ENCODE data around the gene NBPF20. TPM values are rescaled to one million over a fixed set of nuclear protein-coding genes. Genes with fewer than 3 reads are reported as not detected.
"Not testable (repeated sequence)": the region's sequence is repeated elsewhere in the genome, so short reads cannot be mapped to it uniquely, and the experiment has no call there.

NBPF20 gene
- total and polyA plus RNA-seq, 7 donors: 0.11 to 1.4 (median 0.68) TPM

GRCh38 chr1:145459591-145459990 is 34.2 kb upstream of the NBPF20 start:
- intact Hi-C loops (cut with DNase I); H3K36me3 ChIP-seq (ENCODE audit: insufficient read depth in 1 of 2, low read depth in 1 of 2); H3K27ac ChIP-seq; H3K4me3 ChIP-seq; H3K4me1 ChIP-seq; DNase-seq; H3K9me3 ChIP-seq: not testable (repeated sequence)
- ATAC-seq: peak in 2 of 4 donors; percentile 30 to 61
- peaks cover 0 to 21% (median 0%) of the 10 kb centered on the region in 3 donors for H3K27me3 ChIP-seq (ENCODE audit: insufficient read depth in 3 of 3, low read length in 2 of 3)
- WGBS, 3 donors: no CpG with 5 or more reads among the region's 27 CpGs

- DNase-seq; H3K27ac ChIP-seq; H3K4me3 ChIP-seq; H3K4me1 ChIP-seq; H3K9me3 ChIP-seq; ATAC-seq; H3K36me3 ChIP-seq (ENCODE audit: insufficient read depth in 1 of 2, low read depth in 1 of 2); intact Hi-C loops (cut with DNase I): not testable (repeated sequence)
- WGBS, 3 donors: 40 to 50% methylated on average over 1 of the region's 1 CpG; no CpG with 5 or more reads in 1 of the 3 donors
- peaks cover 0 to 21% (median 0%) of the 10 kb centered on the region in 3 donors for H3K27me3 ChIP-seq (ENCODE audit: insufficient read depth in 3 of 3, low read length in 2 of 3)
Observed at GRCh38 chr1:145459063-145459462, 33.7 kb upstream of the NBPF20 start.

- H3K27me3 ChIP-seq (ENCODE audit: insufficient read depth in 3 of 3, low read length in 2 of 3); H3K27ac ChIP-seq; H3K9me3 ChIP-seq; H3K4me1 ChIP-seq; ATAC-seq; H3K36me3 ChIP-seq (ENCODE audit: insufficient read depth in 1 of 2, low read depth in 1 of 2); intact Hi-C loops (cut with DNase I); H3K4me3 ChIP-seq; DNase-seq: not testable (repeated sequence)
- 50 to 61% (median 51%) methylated on average over 2 of the region's 3 CpGs for WGBS, 3 donors
Observed at GRCh38 chr1:145454824-145455177, 29.4 kb upstream of the NBPF20 start.

GRCh38 chr1:145453873-145454823 is 28.7 kb upstream of the NBPF20 start:
- ATAC-seq; H3K27ac ChIP-seq; H3K27me3 ChIP-seq (ENCODE audit: insufficient read depth in 3 of 3, low read length in 2 of 3); H3K9me3 ChIP-seq; intact Hi-C loops (cut with DNase I); H3K36me3 ChIP-seq (ENCODE audit: insufficient read depth in 1 of 2, low read depth in 1 of 2); H3K4me3 ChIP-seq; H3K4me1 ChIP-seq; DNase-seq: not testable (repeated sequence)
- 14 to 18% (median 15%) methylated on average over 46 to 58 of the region's 86 CpGs for WGBS, 3 donors

- DNase-seq; H3K27me3 ChIP-seq (ENCODE audit: insufficient read depth in 3 of 3, low read length in 2 of 3); H3K4me1 ChIP-seq; H3K36me3 ChIP-seq (ENCODE audit: insufficient read depth in 1 of 2, low read depth in 1 of 2); intact Hi-C loops (cut with DNase I); ATAC-seq; H3K4me3 ChIP-seq; H3K27ac ChIP-seq; H3K9me3 ChIP-seq: not testable (repeated sequence)
- 33 to 48% (median 44%) methylated on average over 2 to 3 of the region's 8 CpGs for WGBS, 3 donors
Observed at GRCh38 chr1:145452506-145452905, 27.1 kb upstream of the NBPF20 start.

GRCh38 chr1:145451914-145452313 is 26.5 kb upstream of the NBPF20 start:
- ATAC-seq; DNase-seq; H3K27me3 ChIP-seq (ENCODE audit: insufficient read depth in 3 of 3, low read length in 2 of 3); H3K4me1 ChIP-seq; intact Hi-C loops (cut with DNase I); H3K36me3 ChIP-seq (ENCODE audit: insufficient read depth in 1 of 2, low read depth in 1 of 2); H3K9me3 ChIP-seq; H3K27ac ChIP-seq; H3K4me3 ChIP-seq: not testable (repeated sequence)
- 0 to 3% (median 2%) methylated on average over 1 to 6 of the region's 8 CpGs for WGBS, 3 donors

- H3K27me3 ChIP-seq (ENCODE audit: insufficient read depth in 3 of 3, low read length in 2 of 3); intact Hi-C loops (cut with DNase I); H3K4me1 ChIP-seq; H3K27ac ChIP-seq; H3K36me3 ChIP-seq (ENCODE audit: insufficient read depth in 1 of 2, low read depth in 1 of 2); H3K9me3 ChIP-seq; ATAC-seq; DNase-seq; H3K4me3 ChIP-seq: not testable (repeated sequence)
- 20 to 23% (median 21%) methylated on average over 8 to 10 of the region's 11 CpGs for WGBS, 3 donors
Observed at GRCh38 chr1:145445219-145445618, 19.8 kb upstream of the NBPF20 start.

- ATAC-seq; DNase-seq; H3K4me1 ChIP-seq; H3K27me3 ChIP-seq (ENCODE audit: insufficient read depth in 3 of 3, low read length in 2 of 3); H3K4me3 ChIP-seq; H3K9me3 ChIP-seq; H3K27ac ChIP-seq; H3K36me3 ChIP-seq (ENCODE audit: insufficient read depth in 1 of 2, low read depth in 1 of 2); intact Hi-C loops (cut with DNase I): not testable (repeated sequence)
- 74 to 82% (median 78%) methylated on average over 5 of the region's 5 CpGs for WGBS, 3 donors
Observed at GRCh38 chr1:145442340-145442739, 16.9 kb upstream of the NBPF20 start.

GRCh38 chr1:145431363-145432256 is 6.2 kb upstream of the NBPF20 start:
- Histone ChIP-seq H3K27me3 (ENCODE audit: insufficient read depth in 3 of 3, low read length in 2 of 3) (peaks cover 0 to 46% (median 3%) of the 10 kb centered on the region in 3 donors), H3K4me3 (peak overlapping the region; percentile 32)
- 0 to 2% (median 1%) methylated on average over 27 to 61 of the region's 61 CpGs for WGBS, 3 donors

GRCh38 chr1:145430830-145431229 is 5.4 kb upstream of the NBPF20 start:
- H3K27me3 ChIP-seq (ENCODE audit: insufficient read depth in 3 of 3, low read length in 2 of 3): peaks cover 0 to 46% (median 3%) of the 10 kb centered on the region in 3 donors
- ATAC-seq; H3K27ac ChIP-seq; H3K4me1 ChIP-seq; intact Hi-C loops (cut with DNase I); H3K36me3 ChIP-seq (ENCODE audit: insufficient read depth in 1 of 2, low read depth in 1 of 2); H3K4me3 ChIP-seq; DNase-seq; H3K9me3 ChIP-seq: not testable (repeated sequence)
- 22 to 42% (median 32%) methylated on average over 6 to 9 of the region's 15 CpGs for WGBS, 3 donors

More at GRCh38 chr1:145431363-145432256, 6.2 kb upstream of the NBPF20 start:
- H3K27ac ChIP-seq; intact Hi-C loops (cut with DNase I); DNase-seq; H3K4me1 ChIP-seq; H3K36me3 ChIP-seq (ENCODE audit: insufficient read depth in 1 of 2, low read depth in 1 of 2); H3K9me3 ChIP-seq: not testable (repeated sequence)
- peak in 1 of 4 donors; percentile 44 for ATAC-seq

- intact Hi-C loops (cut with DNase I); H3K9me3 ChIP-seq; H3K4me3 ChIP-seq; ATAC-seq; DNase-seq; H3K27ac ChIP-seq; H3K36me3 ChIP-seq (ENCODE audit: insufficient read depth in 1 of 2, low read depth in 1 of 2); H3K4me1 ChIP-seq: not testable (repeated sequence)
- WGBS, 3 donors: 83 to 94% (median 91%) methylated on average over 1 of the region's 1 CpG
- peaks cover 0 to 46% (median 3%) of the 10 kb centered on the region in 3 donors for H3K27me3 ChIP-seq (ENCODE audit: insufficient read depth in 3 of 3, low read length in 2 of 3)
Observed at GRCh38 chr1:145429329-145429728, 3.9 kb upstream of the NBPF20 start.

All from psoas muscle (tissue), 8 donors.